IPS-15b (cell line): ENCODE results near the gene SCO1.
"Not testable (repeated sequence)": the region's sequence is repeated elsewhere in the genome, so short reads cannot be mapped to it uniquely, and the experiment has no call there.

Source experiments
- H3K27me3 ChIP-seq: one replicate; pipeline ENCODE4 v1.6.1; 2013; ENCODE audit warnings: low read length; ENCODE audit not compliant: control insufficient read depth, insufficient read depth
- H3K36me3 ChIP-seq: one replicate; pipeline ENCODE4 v1.6.1; 2013; ENCODE audit warnings: low read length; ENCODE audit not compliant: control insufficient read depth, insufficient read depth
- H3K4me1 ChIP-seq: one replicate; pipeline ENCODE4 v1.6.1; 2013; ENCODE audit warnings: mild to moderate bottlenecking, low read length; ENCODE audit not compliant: control insufficient read depth, insufficient read depth
- H3K4me3 ChIP-seq: one replicate; pipeline ENCODE4 v1.5.1; 2013; ENCODE audit warnings: low read depth, low read length
- H3K9ac ChIP-seq: one replicate; pipeline ENCODE4 v1.6.1; 2013; ENCODE audit warnings: low read depth, mild to moderate bottlenecking, low read length
- H3K9me3 ChIP-seq: one replicate; pipeline ENCODE4 v1.6.1; 2013; ENCODE audit warnings: mild to moderate bottlenecking, low read length; ENCODE audit not compliant: control insufficient read depth, insufficient read depth

Gene SCO1

GRCh38 chr17:10735251-10735650, 37.9 kb upstream of the SCO1 start:
- no peak overlapping the region for H3K9ac ChIP-seq
- peaks cover 6% of the 10 kb centered on the region for H3K4me1 ChIP-seq
- peaks cover 2% of the 10 kb centered on the region for H3K27me3 ChIP-seq
- no peak overlapping the region for H3K4me3 ChIP-seq
- no peaks in the 10 kb centered on the region for H3K9me3 ChIP-seq
- no peaks in the 10 kb centered on the region for H3K36me3 ChIP-seq

DNA sequence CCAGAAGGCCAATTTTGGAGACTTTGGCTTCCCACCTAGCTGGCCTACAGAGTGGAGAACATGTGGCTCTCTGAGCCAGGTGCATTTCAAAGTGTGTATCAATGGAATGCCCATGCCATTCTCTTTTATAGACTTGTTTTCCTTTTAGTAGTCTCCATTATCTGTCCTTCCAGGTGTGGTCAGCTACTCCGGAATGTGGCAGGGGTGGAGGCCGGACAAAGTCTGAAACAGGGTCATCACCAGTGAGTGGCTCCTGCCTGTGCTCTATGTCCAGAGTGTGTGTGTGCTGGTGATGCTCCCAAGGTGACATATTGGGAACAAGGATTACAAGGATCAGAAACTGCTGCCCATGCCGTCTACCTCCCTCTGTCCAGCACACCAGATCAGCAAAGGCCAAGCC, 36.3 kb upstream of the SCO1 start:
- no peak overlapping the region for H3K4me3 ChIP-seq
- H3K36me3 ChIP-seq: no peaks in the 10 kb centered on the region
- H3K9ac ChIP-seq: no peak overlapping the region
- H3K27me3 ChIP-seq: peaks cover 2% of the 10 kb centered on the region
- H3K9me3 ChIP-seq: no peaks in the 10 kb centered on the region
- peaks cover 6% of the 10 kb centered on the region for H3K4me1 ChIP-seq

DNA sequence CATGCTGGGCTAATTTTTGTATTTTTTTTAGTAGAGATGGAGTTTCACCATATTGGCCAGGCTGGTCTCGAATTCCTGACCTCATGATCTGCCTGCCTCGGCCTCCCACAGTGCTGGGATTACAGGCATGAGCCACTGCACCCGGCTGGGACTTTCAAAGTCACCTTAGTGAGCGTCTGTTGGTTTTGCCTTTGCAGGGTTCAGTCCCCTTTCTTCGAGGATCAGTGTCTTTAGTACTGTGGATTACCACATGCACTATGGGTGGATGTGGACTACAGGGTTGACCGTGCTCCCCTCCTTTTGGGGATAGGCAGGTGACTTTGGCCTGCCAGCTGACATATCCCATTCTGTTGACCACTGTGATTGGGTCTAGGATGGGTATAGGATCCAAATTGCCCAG, 34.8 kb upstream of the SCO1 start:
- not testable (repeated sequence) for H3K36me3 ChIP-seq, H3K4me1 ChIP-seq, H3K4me3 ChIP-seq, H3K27me3 ChIP-seq, H3K9me3 ChIP-seq, H3K9ac ChIP-seq

GRCh38 chr17:10731408-10731879, 34.1 kb upstream of the SCO1 start:
- H3K36me3 ChIP-seq: no peaks in the 10 kb centered on the region
- no peaks in the 10 kb centered on the region for H3K9me3 ChIP-seq
- peaks cover 2% of the 10 kb centered on the region for H3K27me3 ChIP-seq
- no peak overlapping the region for H3K9ac ChIP-seq
- peaks cover 6% of the 10 kb centered on the region for H3K4me1 ChIP-seq
- peak overlapping the region; percentile 68 for H3K4me3 ChIP-seq

DNA sequence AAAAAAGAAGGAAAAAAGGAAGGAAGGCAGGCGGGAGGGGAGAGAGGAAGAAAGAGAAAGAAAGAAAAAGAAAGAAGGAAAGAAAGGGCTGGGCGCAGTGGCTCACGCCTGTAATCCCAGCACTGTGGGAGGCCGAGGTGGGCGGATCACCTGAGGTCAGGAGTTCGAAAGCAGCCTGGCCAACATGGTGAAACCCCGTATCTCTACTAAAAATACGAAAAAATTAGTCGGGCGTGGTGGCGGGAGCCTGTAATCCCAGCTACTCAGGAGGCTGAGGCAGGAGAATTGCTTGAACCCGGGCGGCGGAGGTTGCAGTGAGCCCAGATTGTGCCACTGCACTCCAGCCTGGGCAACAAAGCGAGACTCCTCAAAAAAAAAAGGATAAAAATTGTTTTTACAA, 32.9 kb upstream of the SCO1 start:
- H3K27me3 ChIP-seq, H3K4me1 ChIP-seq, H3K9ac ChIP-seq, H3K9me3 ChIP-seq, H3K36me3 ChIP-seq: not testable (repeated sequence)
- peak overlapping the region; percentile 68 for H3K4me3 ChIP-seq

GRCh38 chr17:10729334-10730193, 32.2 kb upstream of the SCO1 start, which contains the start of gene TMEM220:
TSS of gene TMEM220 (minus strand) at chr17:10730023. CDS start at chr17:10729851, 172 bp downstream.
- peak within 1 kb of the TSS; percentile 49 for H3K9ac ChIP-seq

GRCh38 chr17:10728331-10728892, 31.1 kb upstream of the SCO1 start:
- H3K36me3 ChIP-seq: no peaks in the 10 kb centered on the region
- no peak overlapping the region for H3K9ac ChIP-seq
- H3K4me1 ChIP-seq: peaks cover 6% of the 10 kb centered on the region
- H3K9me3 ChIP-seq: no peaks in the 10 kb centered on the region
- H3K4me3 ChIP-seq: no peak overlapping the region
- peaks cover 2% of the 10 kb centered on the region for H3K27me3 ChIP-seq

More at GRCh38 chr17:10729334-10730193, 32.2 kb upstream of the SCO1 start, which contains the start of gene TMEM220:
- Histone ChIP-seq H3K4me1 (peaks cover 6% of the 10 kb centered on the region), H3K27me3 (peaks cover 2% of the 10 kb centered on the region), H3K4me3 (peak within 1 kb of the TSS; percentile 68), H3K36me3 (no peaks in the 10 kb centered on the region), H3K9me3 (no peaks in the 10 kb centered on the region)

GRCh38 chr17:10727192-10727591, 29.9 kb upstream of the SCO1 start:
- Histone ChIP-seq H3K9me3 (no peaks in the 10 kb centered on the region), H3K36me3 (no peaks in the 10 kb centered on the region), H3K27me3 (no peaks in the 10 kb centered on the region), H3K4me1 (peaks cover 6% of the 10 kb centered on the region), H3K9ac (no peak overlapping the region), H3K4me3 (no peak overlapping the region)

- H3K9ac ChIP-seq: no peak overlapping the region
- no peaks in the 10 kb centered on the region for H3K9me3 ChIP-seq
- H3K36me3 ChIP-seq: no peaks in the 10 kb centered on the region
- no peaks in the 10 kb centered on the region for H3K27me3 ChIP-seq
- no peak overlapping the region for H3K4me3 ChIP-seq
- H3K4me1 ChIP-seq: peaks cover under 1% of the 10 kb centered on the region
Observed at GRCh38 chr17:10726196-10726595, 28.9 kb upstream of the SCO1 start.

- H3K27me3 ChIP-seq: no peaks in the 10 kb centered on the region
Observed at GRCh38 chr17:10725262-10725661, 27.9 kb upstream of the SCO1 start.

GRCh38 chr17:10724546-10725195, 27.3 kb upstream of the SCO1 start:
- Histone ChIP-seq H3K27me3 (no peaks in the 10 kb centered on the region), H3K4me1 (no peaks in the 10 kb centered on the region), H3K36me3 (no peaks in the 10 kb centered on the region), H3K9me3 (no peaks in the 10 kb centered on the region), H3K4me3 (no peak overlapping the region), H3K9ac (no peak overlapping the region)

More at GRCh38 chr17:10725262-10725661, 27.9 kb upstream of the SCO1 start:
- H3K9ac ChIP-seq: no peak overlapping the region
- H3K4me1 ChIP-seq: no peaks in the 10 kb centered on the region
- H3K4me3 ChIP-seq: no peak overlapping the region
- no peaks in the 10 kb centered on the region for H3K9me3 ChIP-seq
- H3K36me3 ChIP-seq: no peaks in the 10 kb centered on the region
